HG03039 (cell line): ENCODE results near the gene IL36RN.
"Not testable (repeated sequence)": the region's sequence is repeated elsewhere in the genome, so short reads cannot be mapped to it uniquely, and the experiment has no call there.

Experiments
- ATAC-seq: cut with Tn5 transposase; IDR thresholded peaks from one replicate; pipeline ENCODE4 v1.9.1; 2021; ENCODE audit warnings: mild to moderate bottlenecking, moderate library complexity; ENCODE audit not compliant: unreplicated experiment

IL36RN gene

GRCh38 chr2:113096842-113097618, 38.0 kb downstream of the IL36RN start:
- ATAC-seq: not testable (repeated sequence)

GRCh38 chr2:113098041-113098440, 39.0 kb downstream of the IL36RN start:
- ATAC-seq: no peak

GRCh38 chr2:113098532-113098931, 39.5 kb downstream of the IL36RN start:
- no peak for ATAC-seq

GRCh38 chr2:113102133-113102532, 43.1 kb downstream of the IL36RN start:
- ATAC-seq: no peak

- ATAC-seq: no peak
Measured at GRCh38 chr2:113103277-113103676, 44.3 kb downstream of the IL36RN start.

GRCh38 chr2:113104054-113104611, 45.1 kb downstream of the IL36RN start:
- no peak for ATAC-seq

- no peak for ATAC-seq
Measured at GRCh38 chr2:113105047-113105785, 46.2 kb downstream of the IL36RN start.

- no peak for ATAC-seq
Measured at GRCh38 chr2:113111121-113111520, 52.1 kb downstream of the IL36RN start.

- ATAC-seq: no peak
Measured at GRCh38 chr2:113111823-113112287, 52.9 kb downstream of the IL36RN start.

GRCh38 chr2:113112441-113112840, 53.4 kb downstream of the IL36RN start:
- ATAC-seq: no peak

GRCh38 chr2:113112871-113113270, 53.9 kb downstream of the IL36RN start:
- no peak for ATAC-seq

GRCh38 chr2:113113807-113114206, 54.8 kb downstream of the IL36RN start:
- no peak for ATAC-seq
